Testis (tissue), 5 donors: ENCODE measurements around the gene ZBTB26. TPM values are rescaled to one million over a fixed set of nuclear protein-coding genes. Genes with fewer than 3 reads are reported as not detected.

ENCODE experiments used
- DNase-seq: peaks from one replicate; pipeline ENCODE4 v3.0.0-alpha.2; 2019
- H3K27ac ChIP-seq, 2 donors: fragments of 200-600 bp; sonication (generic); one replicate each; pipeline ENCODE4 v1.5.1; 2019
- H3K27me3 ChIP-seq: fragments of 200-600 bp; sonication (generic); one replicate; pipeline ENCODE4 v1.5.1; 2019
- H3K36me3 ChIP-seq: fragments of 200-600 bp; sonication (generic); one replicate; pipeline ENCODE4 v1.5.1; 2017; ENCODE audit warnings: low read depth; ENCODE audit errors: missing control alignments
- H3K4me1 ChIP-seq: fragments of 200-600 bp; sonication (generic); one replicate; pipeline ENCODE4 v1.5.1; 2019
- H3K4me3 ChIP-seq, 2 donors: fragments of 200-600 bp; sonication (generic); one replicate each; pipeline ENCODE4 v1.5.1; 2017 to 2019
- H3K9me3 ChIP-seq: fragments of 200-600 bp; sonication (generic); one replicate; pipeline ENCODE4 v1.5.1; 2017
- CTCF ChIP-seq, 3 experiments: fragments of 450-650 bp in 2 of 3; fragments of 200-600 bp in 1 of 3; sonication (generic) in 1 of 3; IDR thresholded peaks; one replicate each; pipeline ENCODE4 v1.5.1; 2016 to 2019; ENCODE audit warnings: antibody characterized with exemption in 3 of 3, mild to moderate bottlenecking in 2 of 3, moderate library complexity in 1 of 3
- POLR2A ChIP-seq: fragments of 450-650 bp; IDR thresholded peaks from one replicate; pipeline ENCODE4 v1.6.1; 2017; ENCODE audit warnings: antibody characterized with exemption, mild to moderate bottlenecking, moderate library complexity
- WGBS, 2 donors: methylation state at CpG; one replicate each; pipeline ENCODE4 v1.1.5; 2018; 5-methylcytosine and 5-hydroxymethylcytosine counted together
- intact Hi-C: fragments of 100-400 bp; cut with DNase I; formaldehyde crosslinking; loops from one replicate; pipeline ENCODE4 v1.15.1; 2023; ENCODE audit warnings: low total_unique reads
- long read RNA-seq, 2 donors: transcript quantifications; one replicate each; lab custom pipeline, GENCODE V29; 2026
- polyA plus RNA-seq: library from polyadenylated mRNA; stranded (reverse); fragments of 350-450 nt; fragmentation: Illumina TruSeq; extraction: RNeasy Lipid Tissue Mini Kit (QIAGEN cat#74804); gene quantifications from one replicate; pipeline ENCODE4 v1.2.3, GENCODE V29; 2014; ENCODE audit warnings: low read depth, low replicate concordance; ENCODE audit not compliant: insufficient read depth
- total RNA-seq, 2 donors: library from RNA; depleted of rRNA; stranded (reverse); fragments of >200 nt; gene quantifications; one replicate each; pipeline ENCODE4 v1.2.3, GENCODE V29; 2016

The ZBTB26 gene
- 10 to 100 TPM; 16.8 to 23.1 TPM for total RNA-seq
- polyA plus RNA-seq, result 17.3 TPM
- long read RNA-seq, donor 1, full-length matches to known transcripts, result 5 of 5 reads
- long read RNA-seq, donor 1, partial matches to known transcripts, result 0 of 5 reads
- long read RNA-seq, donor 1, other reads (novel, unspliced or antisense), result 0 of 5 reads
- long read RNA-seq, donor 2, result 0 reads

- TF ChIP-seq POLR2A, result no peak
- peak within 1 kb of the TSS; percentile 72 to 88 for H3K27ac ChIP-seq
- H3K4me3 ChIP-seq, result peak within 1 kb of the TSS; percentile 82 to 91
- no peaks in the 10 kb centered on the region for H3K36me3 ChIP-seq
- no peaks in the 10 kb centered on the region for H3K9me3 ChIP-seq
- intact Hi-C loops, result no loop called here
- peak; percentile 98 for DNase-seq
- peaks cover 20% of the 10 kb centered on the region for H3K4me1 ChIP-seq
- H3K27me3 ChIP-seq, result no peaks in the 10 kb centered on the region
- 0 to 1% methylated on average over 18 to 43 of the region's 51 CpGs for WGBS, 2 donors
Measured at GRCh38 chr9:122931226-122932121, at the start of gene ZBTB26. Gene ZBTB26 (minus strand): TSS chr9:122931512. CDS start chr9:122919934, 11,578 bp downstream.

- Histone ChIP-seq H3K9me3 (no peaks in the 10 kb centered on the region), H3K4me3 (no peak overlapping the region), H3K36me3 (no peaks in the 10 kb centered on the region), H3K4me1 (peaks cover 4% of the 10 kb centered on the region), H3K27ac (no peak overlapping the region), H3K27me3 (no peaks in the 10 kb centered on the region)
- no peak for DNase-seq
- intact Hi-C loops, result no loop called here
- no peak for TF ChIP-seq CTCF (IDR thresholded peaks at IDR 0.05)
- TF ChIP-seq POLR2A, result no peak
- WGBS, 2 donors, result 68 to 70% methylated on average over 2 of the region's 2 CpGs
Measured at GRCh38 chr9:122978601-122979000, 47.3 kb upstream of the ZBTB26 start.

GRCh38 chr9:122975196-122975595, 43.9 kb upstream of the ZBTB26 start:
- no peak overlapping the region for H3K4me3 ChIP-seq
- no peaks in the 10 kb centered on the region for H3K27me3 ChIP-seq
- H3K9me3 ChIP-seq, result no peaks in the 10 kb centered on the region
- peak overlapping the region; percentile 21 to 58 for H3K27ac ChIP-seq
- 31 to 41% methylated on average over 2 of the region's 2 CpGs for WGBS, 2 donors
- no peaks in the 10 kb centered on the region for H3K36me3 ChIP-seq
- intact Hi-C loops, result no loop called here
- DNase-seq, result no peak
- TF ChIP-seq CTCF (IDR thresholded peaks at IDR 0.05) (no peak), POLR2A (no peak)
- H3K4me1 ChIP-seq, result peaks cover 4% of the 10 kb centered on the region

GRCh38 chr9:122961139-122961538, 29.8 kb upstream of the ZBTB26 start:
- H3K27me3 ChIP-seq, result no peaks in the 10 kb centered on the region
- TF ChIP-seq POLR2A, result no peak
- TF ChIP-seq CTCF (IDR thresholded peaks at IDR 0.05), result no peak
- WGBS, 2 donors, result 95 to 97% methylated on average over 1 of the region's 1 CpG
- DNase-seq, result no peak
- intact Hi-C loops, result no loop called here
- no peaks in the 10 kb centered on the region for H3K36me3 ChIP-seq
- H3K9me3 ChIP-seq, result no peaks in the 10 kb centered on the region
- H3K27ac ChIP-seq, result no peak overlapping the region
- no peak overlapping the region for H3K4me3 ChIP-seq
- H3K4me1 ChIP-seq, result no peaks in the 10 kb centered on the region

GRCh38 chr9:122955961-122956360, 24.6 kb upstream of the ZBTB26 start:
- Histone ChIP-seq H3K9me3 (no peaks in the 10 kb centered on the region), H3K27me3 (no peaks in the 10 kb centered on the region), H3K36me3 (no peaks in the 10 kb centered on the region), H3K27ac (no peak overlapping the region), H3K4me1 (peaks cover 20% of the 10 kb centered on the region), H3K4me3 (no peak overlapping the region)
- intact Hi-C loops, result no loop called here
- no peak for TF ChIP-seq CTCF (IDR thresholded peaks at IDR 0.05)
- no peak for TF ChIP-seq POLR2A
- no peak for DNase-seq
